SK-N-SH treated with all-trans-retinoic acid at 6 μM for 48 hours (cell line): Measurements from ENCODE around the gene OSBPL3.

Source experiments
- BACH2 ChIP-seq: fragments of 250-450 bp; sonication (Bioruptor Pico); IDR thresholded peaks from 2 replicates; pipeline ENCODE4 v1.9.0; 2021; ENCODE audit warnings: mild to moderate bottlenecking, borderline replicate concordance
- PPARA ChIP-seq: fragments of 250-450 bp; sonication (Bioruptor Pico); IDR thresholded peaks from 2 replicates; pipeline ENCODE4 v1.5.0; 2020; ENCODE audit warnings: mild to moderate bottlenecking, borderline replicate concordance
- RARB ChIP-seq: fragments of 250-450 bp; sonication (Bioruptor Pico); IDR thresholded peaks from 2 replicates; pipeline ENCODE4 v1.8.0; 2021; ENCODE audit warnings: mild to moderate bottlenecking, moderate library complexity
- TCF4 ChIP-seq: fragments of 250-450 bp; sonication (Bioruptor Pico); IDR thresholded peaks from 2 replicates; pipeline ENCODE4 v1.8.0; 2021; ENCODE audit warnings: mild to moderate bottlenecking, moderate library complexity, borderline replicate concordance
- ZFP30 ChIP-seq: fragments of 450-650 bp; formaldehyde crosslinking; IDR thresholded peaks from 2 replicates; pipeline ENCODE4 v1.5.0; 2022; ENCODE audit warnings: mild to moderate bottlenecking, moderate library complexity
- ZNF8 ChIP-seq: fragments of 450-650 bp; formaldehyde crosslinking; IDR thresholded peaks from 2 replicates; pipeline ENCODE4 v1.5.0; 2020; ENCODE audit warnings: mild to moderate bottlenecking, moderate library complexity
- TF ChIP-seq, protein P1 (sequence below): fragments of 250-450 bp; sonication (Bioruptor Pico); IDR thresholded peaks from 2 replicates; pipeline ENCODE4 v1.8.0; 2021; ENCODE audit warnings: low read depth, mild to moderate bottlenecking, moderate library complexity, borderline replicate concordance
- TF ChIP-seq, protein P2 (sequence below): fragments of 250-450 bp; sonication (Bioruptor Pico); IDR thresholded peaks from 2 replicates; pipeline ENCODE4 v1.5.1; 2021; ENCODE audit warnings: mild to moderate bottlenecking, moderate library complexity

DNA sequence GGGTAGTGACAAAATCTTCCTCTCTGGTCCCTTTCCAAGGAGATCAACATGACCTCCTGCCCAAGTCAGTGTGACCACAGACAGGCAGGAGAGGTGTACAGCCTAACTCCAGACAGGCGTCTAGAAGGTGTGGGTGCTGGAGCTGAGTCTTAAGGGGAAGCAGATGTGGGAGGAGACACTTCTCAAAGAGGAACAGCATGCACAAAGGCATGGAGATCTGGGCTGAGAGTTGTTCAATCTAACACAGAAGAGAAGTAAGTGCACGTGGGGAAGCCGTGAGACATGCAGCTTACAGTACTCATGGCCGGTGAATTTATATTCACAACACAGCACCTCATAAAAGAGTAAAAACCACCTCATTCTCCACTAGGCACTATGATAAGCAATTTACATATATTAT, 198.9 kb downstream of the OSBPL3 start:
- TF ChIP-seq TCF4 (CRISPR knock-in tag) = no peak
- TF ChIP-seq RARB (CRISPR knock-in tag) = no peak
- TF ChIP-seq, protein P1, sequence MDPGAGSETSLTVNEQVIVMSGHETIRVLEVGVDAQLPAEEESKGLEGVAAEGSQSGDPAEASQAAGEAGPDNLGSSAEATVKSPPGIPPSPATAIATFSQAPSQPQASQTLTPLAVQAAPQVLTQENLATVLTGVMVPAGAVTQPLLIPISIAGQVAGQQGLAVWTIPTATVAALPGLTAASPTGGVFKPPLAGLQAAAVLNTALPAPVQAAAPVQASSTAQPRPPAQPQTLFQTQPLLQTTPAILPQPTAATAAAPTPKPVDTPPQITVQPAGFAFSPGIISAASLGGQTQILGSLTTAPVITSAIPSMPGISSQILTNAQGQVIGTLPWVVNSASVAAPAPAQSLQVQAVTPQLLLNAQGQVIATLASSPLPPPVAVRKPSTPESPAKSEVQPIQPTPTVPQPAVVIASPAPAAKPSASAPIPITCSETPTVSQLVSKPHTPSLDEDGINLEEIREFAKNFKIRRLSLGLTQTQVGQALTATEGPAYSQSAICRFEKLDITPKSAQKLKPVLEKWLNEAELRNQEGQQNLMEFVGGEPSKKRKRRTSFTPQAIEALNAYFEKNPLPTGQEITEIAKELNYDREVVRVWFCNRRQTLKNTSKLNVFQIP (CRISPR knock-in tag) = no peak
- TF ChIP-seq ZNF8 (CRISPR knock-in tag) = no peak
- TF ChIP-seq, protein P2, sequence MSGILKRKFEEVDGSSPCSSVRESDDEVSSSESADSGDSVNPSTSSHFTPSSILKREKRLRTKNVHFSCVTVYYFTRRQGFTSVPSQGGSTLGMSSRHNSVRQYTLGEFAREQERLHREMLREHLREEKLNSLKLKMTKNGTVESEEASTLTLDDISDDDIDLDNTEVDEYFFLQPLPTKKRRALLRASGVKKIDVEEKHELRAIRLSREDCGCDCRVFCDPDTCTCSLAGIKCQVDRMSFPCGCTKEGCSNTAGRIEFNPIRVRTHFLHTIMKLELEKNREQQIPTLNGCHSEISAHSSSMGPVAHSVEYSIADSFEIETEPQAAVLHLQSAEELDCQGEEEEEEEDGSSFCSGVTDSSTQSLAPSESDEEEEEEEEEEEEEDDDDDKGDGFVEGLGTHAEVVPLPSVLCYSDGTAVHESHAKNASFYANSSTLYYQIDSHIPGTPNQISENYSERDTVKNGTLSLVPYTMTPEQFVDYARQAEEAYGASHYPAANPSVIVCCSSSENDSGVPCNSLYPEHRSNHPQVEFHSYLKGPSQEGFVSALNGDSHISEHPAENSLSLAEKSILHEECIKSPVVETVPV = no peak
- no peak for TF ChIP-seq BACH2 (CRISPR knock-in tag)
- no peak for TF ChIP-seq PPARA (CRISPR knock-in tag)
- no peak for TF ChIP-seq ZFP30 (CRISPR knock-in tag)
